Astrocyte of the hippocampus (primary cell): ENCODE data around the gene UBE2Q1.

ENCODE experiments used
- DNase-seq: peaks from one replicate; pipeline ENCODE4 v3.0.0; 2011; ENCODE audit warnings: low read depth, low spot score

The UBE2Q1 gene

GRCh38 chr1:154503898-154504297 is 54.6 kb downstream of the UBE2Q1 start:
- DNase-seq: no peak

GRCh38 chr1:154502744-154503115 is 55.7 kb downstream of the UBE2Q1 start:
- DNase-seq: no peak

- DNase-seq: no peak
Measured at GRCh38 chr1:154502066-154502743, 56.3 kb downstream of the UBE2Q1 start, which contains the start of the genes SHE and TDRD10. Gene SHE (minus strand): TSS chr1:154502412. CDS start chr1:154502026, 386 bp downstream. Gene TDRD10 (plus strand): TSS chr1:154502219. CDS start chr1:154506904, 4,685 bp downstream.

GRCh38 chr1:154501423-154502065 is 56.9 kb downstream of the UBE2Q1 start:
- peak; percentile 23 for DNase-seq

GRCh38 chr1:154500533-154500932 is 57.9 kb downstream of the UBE2Q1 start:
- no peak for DNase-seq

- DNase-seq: no peak
Measured at GRCh38 chr1:154499446-154499845, 59.0 kb downstream of the UBE2Q1 start.
